Testis (tissue), 2 donors: ENCODE data around the gene LARGE1.

Experiments used
- POLR2A ChIP-seq: fragments of 450-650 bp; IDR thresholded peaks from one replicate; pipeline ENCODE4 v1.6.1; 2017; ENCODE audit warnings: antibody characterized with exemption, mild to moderate bottlenecking, moderate library complexity
- TF ChIP-seq, protein P1 (sequence below), 3 experiments: fragments of 450-650 bp in 2 of 3; fragments of 200-600 bp in 1 of 3; sonication (generic) in 1 of 3; IDR thresholded peaks; one replicate each; pipeline ENCODE4 v1.5.1; 2016 to 2019; ENCODE audit warnings: antibody characterized with exemption in 3 of 3, mild to moderate bottlenecking in 2 of 3, moderate library complexity in 1 of 3

DNA sequence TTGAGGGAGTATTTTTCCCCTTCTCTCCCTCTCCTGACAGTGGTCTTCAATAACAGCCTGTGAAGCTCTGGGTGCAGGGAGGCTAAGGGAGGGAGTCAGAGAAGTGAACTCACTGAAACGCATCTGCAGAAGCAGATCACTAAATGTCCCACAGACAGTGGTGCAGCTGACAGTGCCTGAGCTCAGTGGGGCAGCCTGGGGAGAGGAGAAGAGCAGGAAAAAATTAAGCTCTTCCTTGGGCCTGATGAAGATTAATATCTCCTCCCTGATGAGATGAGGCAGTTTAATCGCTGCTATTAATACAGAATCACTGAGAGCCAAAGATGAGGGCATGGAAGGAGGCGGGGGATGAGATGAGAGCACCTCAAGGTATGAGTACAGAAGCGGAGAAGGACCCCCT is 180.8 kb downstream of the LARGE1 start:
- TF ChIP-seq, protein P1, sequence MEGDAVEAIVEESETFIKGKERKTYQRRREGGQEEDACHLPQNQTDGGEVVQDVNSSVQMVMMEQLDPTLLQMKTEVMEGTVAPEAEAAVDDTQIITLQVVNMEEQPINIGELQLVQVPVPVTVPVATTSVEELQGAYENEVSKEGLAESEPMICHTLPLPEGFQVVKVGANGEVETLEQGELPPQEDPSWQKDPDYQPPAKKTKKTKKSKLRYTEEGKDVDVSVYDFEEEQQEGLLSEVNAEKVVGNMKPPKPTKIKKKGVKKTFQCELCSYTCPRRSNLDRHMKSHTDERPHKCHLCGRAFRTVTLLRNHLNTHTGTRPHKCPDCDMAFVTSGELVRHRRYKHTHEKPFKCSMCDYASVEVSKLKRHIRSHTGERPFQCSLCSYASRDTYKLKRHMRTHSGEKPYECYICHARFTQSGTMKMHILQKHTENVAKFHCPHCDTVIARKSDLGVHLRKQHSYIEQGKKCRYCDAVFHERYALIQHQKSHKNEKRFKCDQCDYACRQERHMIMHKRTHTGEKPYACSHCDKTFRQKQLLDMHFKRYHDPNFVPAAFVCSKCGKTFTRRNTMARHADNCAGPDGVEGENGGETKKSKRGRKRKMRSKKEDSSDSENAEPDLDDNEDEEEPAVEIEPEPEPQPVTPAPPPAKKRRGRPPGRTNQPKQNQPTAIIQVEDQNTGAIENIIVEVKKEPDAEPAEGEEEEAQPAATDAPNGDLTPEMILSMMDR (IDR thresholded peaks at IDR 0.05) = no peak
- no peak for TF ChIP-seq POLR2A
